HG03097 (cell line): Measurements from ENCODE around the gene BUB3.

Experiments
- ATAC-seq: cut with Tn5 transposase; IDR thresholded peaks from one replicate; pipeline ENCODE4 v1.9.1; 2021; ENCODE audit not compliant: unreplicated experiment, low FRiP score

The BUB3 gene

GRCh38 chr10:123140983-123141390 is 13.2 kb upstream of the BUB3 start:
- ATAC-seq: no peak

GRCh38 chr10:123141791-123142700 is 12.2 kb upstream of the BUB3 start:
- no peak for ATAC-seq

- no peak for ATAC-seq
Observed at GRCh38 chr10:123142701-123143161, 11.5 kb upstream of the BUB3 start.

GRCh38 chr10:123143162-123143824 is 10.9 kb upstream of the BUB3 start:
- ATAC-seq: no peak

GRCh38 chr10:123143825-123144168 is 10.4 kb upstream of the BUB3 start:
- ATAC-seq: no peak

- no peak for ATAC-seq
Observed at GRCh38 chr10:123144697-123145541, 9.3 kb upstream of the BUB3 start.

GRCh38 chr10:123145542-123146012 is 8.6 kb upstream of the BUB3 start:
- ATAC-seq: no peak

- ATAC-seq: no peak
Observed at GRCh38 chr10:123146013-123146893, 7.9 kb upstream of the BUB3 start.

- no peak for ATAC-seq
Observed at GRCh38 chr10:123146894-123147634, 7.1 kb upstream of the BUB3 start.

- ATAC-seq: no peak
Observed at GRCh38 chr10:123147635-123148413, 6.4 kb upstream of the BUB3 start, which contains the start of gene HMX2. Gene HMX2 (plus strand): TSS chr10:123148136. CDS start chr10:123148379, 243 bp downstream.

- no peak for ATAC-seq
Observed at GRCh38 chr10:123148414-123149161, 5.6 kb upstream of the BUB3 start.

GRCh38 chr10:123149162-123149567 is 5.0 kb upstream of the BUB3 start:
- no peak for ATAC-seq

- ATAC-seq: no peak
Observed at GRCh38 chr10:123149568-123150270, 4.5 kb upstream of the BUB3 start.

GRCh38 chr10:123150271-123150985 is 3.8 kb upstream of the BUB3 start:
- ATAC-seq: no peak

GRCh38 chr10:123150986-123151736 is 3.0 kb upstream of the BUB3 start:
- no peak for ATAC-seq

- no peak for ATAC-seq
Observed at GRCh38 chr10:123151737-123152135, 2.5 kb upstream of the BUB3 start.
